ENCODE data around the gene BRINP1.

- TF ChIP-seq CTCF (IDR thresholded peaks at IDR 0.05) = peak in 1 of 5 experiments; percentile 7
- no peak for TF ChIP-seq POLR2A (IDR thresholded peaks at IDR 0.05)
- TF ChIP-seq EP300 (IDR thresholded peaks at IDR 0.05) = no peak
Measured at GRCh38 chr9:119375892-119376291, 6.7 kb upstream of the BRINP1 start.

Data from tibial nerve (tissue), 4 donors.